Raji (cell line): ENCODE measurements around the gene TGFB1.

ENCODE experiments used
- POLR2A ChIP-seq: IDR thresholded peaks from 2 replicates; pipeline ENCODE4 v1.6.1; 2011; ENCODE audit warnings: low read depth, low read length, control low read depth; ENCODE audit not compliant: insufficient read depth

Gene TGFB1

GRCh38 chr19:41305927-41306793, 47.6 kb downstream of the TGFB1 start:
- no peak for TF ChIP-seq POLR2A

GRCh38 chr19:41304706-41305483, 48.8 kb downstream of the TGFB1 start:
- TF ChIP-seq POLR2A, result no peak

- no peak for TF ChIP-seq POLR2A
Measured at GRCh38 chr19:41303954-41304353, 49.8 kb downstream of the TGFB1 start.

- no peak for TF ChIP-seq POLR2A
Measured at GRCh38 chr19:41302624-41303351, 50.9 kb downstream of the TGFB1 start.

GRCh38 chr19:41300555-41300954, 53.2 kb downstream of the TGFB1 start:
- TF ChIP-seq POLR2A, result no peak

GRCh38 chr19:41299755-41300089, 54.0 kb downstream of the TGFB1 start:
- TF ChIP-seq POLR2A, result no peak

- no peak for TF ChIP-seq POLR2A
Measured at GRCh38 chr19:41299046-41299754, 54.5 kb downstream of the TGFB1 start.

- TF ChIP-seq POLR2A, result no peak
Measured at GRCh38 chr19:41298348-41298964, 55.3 kb downstream of the TGFB1 start.

- TF ChIP-seq POLR2A, result no peak
Measured at GRCh38 chr19:41297628-41298347, 55.9 kb downstream of the TGFB1 start.

GRCh38 chr19:41296433-41296871, 57.3 kb downstream of the TGFB1 start:
- no peak for TF ChIP-seq POLR2A

- TF ChIP-seq POLR2A, result no peak
Measured at GRCh38 chr19:41295499-41295898, 58.2 kb downstream of the TGFB1 start.

GRCh38 chr19:41294393-41294792, 59.3 kb downstream of the TGFB1 start:
- no peak for TF ChIP-seq POLR2A

GRCh38 chr19:41288673-41289530, 64.8 kb downstream of the TGFB1 start:
- no peak for TF ChIP-seq POLR2A
